HCT116 (cell line): Measurements from ENCODE around the gene RRBP1. TPM values are rescaled to one million over a fixed set of nuclear protein-coding genes. Genes with fewer than 3 reads are reported as not detected.

Experiments used
- ATAC-seq: fragments of 200-7000 bp; cut with Tn5 transposase; 2 replicates; pipeline ENCODE4 v1.9.1; 2020; ENCODE audit warnings: mild to moderate bottlenecking, moderate library complexity
- BruUV-seq: library from RNA; stranded (reverse); fragments of 400-500 nt; replicated peaks from 2 replicates; lab custom pipeline; 2021; lab: Mats Ljungman, UMichigan
- CTCF ChIA-PET: fragments of 300-600 bp; sonication (Branson Sonifier 250); formaldehyde crosslinking; loops from one replicate; lab custom pipeline; 2021; ENCODE audit warnings: antibody characterized with exemption; lab: Charles Lee
- POLR2A ChIA-PET: fragments of 300-600, 350-600 bp; sonication (Branson Sonifier 250); formaldehyde crosslinking; loops from one replicate; lab custom pipeline; 2021; ENCODE audit warnings: antibody characterized with exemption; lab: Charles Lee
- RAD21 ChIA-PET, 2 experiments: fragments of 300-600 bp; sonication (Branson Sonifier 250); formaldehyde crosslinking; loops; one replicate each; lab custom pipeline; 2023; ENCODE audit warnings: low total read pairs in 2 of 2; ENCODE audit not compliant: uncharacterized antibody in 2 of 2, unreplicated experiment in 2 of 2, low non-redundant PET in 1 of 2; lab: Charles Lee
- DNase-seq: peaks from one replicate; pipeline ENCODE4 v3.0.0-alpha.2; 2010; ENCODE audit warnings: low read depth, low spot score
- H2AFZ ChIP-seq: fragments of 200-600 bp; shearing (Covaris generic), sonication (generic); 2 replicates; pipeline ENCODE4 v1.6.1; 2017; ENCODE audit warnings: low read depth, mixed run types, mixed read lengths, antibody characterized with exemption, low read length; ENCODE audit not compliant: poor library complexity, severe bottlenecking
- H3K27ac ChIP-seq: 2 replicates; pipeline ENCODE4 v1.5.1; 2012; ENCODE audit warnings: low read depth, low read length
- H3K27me3 ChIP-seq: fragments of 200-600 bp; sonication (generic); 2 replicates; pipeline ENCODE4 v1.6.1; 2016; ENCODE audit warnings: mixed run types, low read length, mixed read lengths; ENCODE audit not compliant: insufficient read depth
- H3K36me3 ChIP-seq, 2 experiments: fragments of 200-500 bp in 1 of 2; fragments of 200-600 bp in 1 of 2; sonication (Bioruptor generic) in 1 of 2; sonication (generic) in 1 of 2; 2 replicates each; pipeline versions ENCODE4 v1.5.1 to v1.6.1; 2014 to 2016; ENCODE audit warnings: low read length in 2 of 2, inconsistent platforms in 1 of 2, mixed read lengths in 1 of 2, mixed run types in 1 of 2; ENCODE audit not compliant: insufficient read depth in 2 of 2, control insufficient read depth in 1 of 2
- H3K4me1 ChIP-seq, 2 experiments: fragments of 200-600 bp in 1 of 2; sonication (generic) in 1 of 2; 2 replicates each; pipeline versions ENCODE4 v1.5.1 to v1.6.1; 2012 to 2017; ENCODE audit warnings: low read length in 2 of 2, inconsistent platforms in 1 of 2, mild to moderate bottlenecking in 1 of 2, mixed read lengths in 1 of 2, mixed run types in 1 of 2, moderate library complexity in 1 of 2; ENCODE audit not compliant: insufficient read depth in 2 of 2, control insufficient read depth in 1 of 2
- H3K4me2 ChIP-seq: fragments of 200-600 bp; sonication (generic); 2 replicates; pipeline ENCODE4 v1.6.1; 2017; ENCODE audit warnings: mixed run types, low read length, mixed read lengths
- H3K4me3 ChIP-seq, 2 experiments: fragments of 200-600 bp in 1 of 2; sonication (generic) in 1 of 2; replicated peaks in 1 of 2; 2 replicates each; pipeline ENCODE4 v1.5.1; 2011 to 2016; ENCODE audit warnings: low read length in 2 of 2, control low read depth in 1 of 2, low read depth in 1 of 2, mild to moderate bottlenecking in 1 of 2, mixed read lengths in 1 of 2, mixed run types in 1 of 2
- H3K79me2 ChIP-seq: fragments of 200-600 bp; sonication (generic); 2 replicates; pipeline ENCODE4 v1.6.1; 2017; ENCODE audit warnings: mild to moderate bottlenecking, mixed run types, low read length, moderate library complexity, mixed read lengths; ENCODE audit not compliant: insufficient read depth
- H3K9ac ChIP-seq: fragments of 200-600 bp; sonication (generic); 2 replicates; pipeline ENCODE4 v1.6.1; 2016; ENCODE audit warnings: low read length, mixed read lengths
- H3K9me2 ChIP-seq: fragments of 200-600 bp; sonication (generic), shearing (Covaris generic); 2 replicates; pipeline ENCODE4 v1.6.1; 2017; ENCODE audit warnings: mixed run types, mild to moderate bottlenecking, moderate library complexity; ENCODE audit not compliant: insufficient read depth
- H3K9me3 ChIP-seq, 2 experiments: fragments of 200-500 bp in 1 of 2; fragments of 200-600 bp in 1 of 2; sonication (Bioruptor generic) in 1 of 2; sonication (generic) in 1 of 2; 2 replicates each; pipeline ENCODE4 v1.6.1; 2014 to 2017; ENCODE audit warnings: low read length in 2 of 2, mixed read lengths in 2 of 2, inconsistent platforms in 1 of 2, low read depth in 1 of 2, mild to moderate bottlenecking in 1 of 2, mixed run types in 1 of 2, moderate library complexity in 1 of 2; ENCODE audit not compliant: control insufficient read depth in 1 of 2, insufficient read depth in 1 of 2
- H4K20me1 ChIP-seq: fragments of 200-600 bp; sonication (generic), shearing (Covaris generic); 2 replicates; pipeline ENCODE4 v1.6.1; 2017; ENCODE audit warnings: mixed run types, mild to moderate bottlenecking, moderate library complexity; ENCODE audit not compliant: insufficient read depth
- ATF3 ChIP-seq: IDR thresholded peaks from 2 replicates; pipeline ENCODE4 v1.6.1; 2012
- CEBPB ChIP-seq: IDR thresholded peaks from 2 replicates; pipeline ENCODE4 v1.6.1; 2012; ENCODE audit warnings: low read depth
- CTCF ChIP-seq, 3 experiments: fragments of 200-600 bp in 1 of 3; sonication (generic) in 1 of 3; IDR thresholded peaks in 2 of 3; conservative IDR thresholded peaks in 1 of 3; 2 replicates each; pipeline ENCODE4 v1.5.1; 2012 to 2017; ENCODE audit warnings: low read depth in 2 of 3, low read length in 2 of 3, antibody characterized with exemption in 1 of 3, borderline replicate concordance in 1 of 3, control low read depth in 1 of 3, mild to moderate bottlenecking in 1 of 3, mixed read lengths in 1 of 3, mixed run types in 1 of 3, moderate library complexity in 1 of 3; ENCODE audit not compliant: insufficient read depth in 1 of 3
- ELF1 ChIP-seq: IDR thresholded peaks from 2 replicates; pipeline ENCODE4 v1.6.1; 2012; ENCODE audit warnings: low read depth, borderline replicate concordance
- EZH2 ChIP-seq: fragments of 200-600 bp; sonication (generic); IDR thresholded peaks from 2 replicates; pipeline ENCODE4 v1.6.1; 2017; ENCODE audit warnings: antibody characterized with exemption, mixed run types
- EZH2phosphoT487 ChIP-seq: fragments of 200-600 bp; IDR thresholded peaks from 2 replicates; pipeline ENCODE4 v1.6.1; 2018; ENCODE audit warnings: antibody characterized with exemption, borderline replicate concordance
- FOSL1 ChIP-seq: IDR thresholded peaks from 2 replicates; pipeline ENCODE4 v1.6.1; 2012; ENCODE audit warnings: low read depth
- JUND ChIP-seq: IDR thresholded peaks from 2 replicates; pipeline ENCODE4 v1.6.1; 2012
- POLR2A ChIP-seq: IDR thresholded peaks from 2 replicates; pipeline ENCODE4 v1.7.0; 2011; ENCODE audit warnings: borderline replicate concordance; ENCODE audit not compliant: insufficient read depth, insufficient read length; ENCODE audit errors: extremely low read depth
- RAD21 ChIP-seq: IDR thresholded peaks from 2 replicates; pipeline ENCODE4 v1.6.1; 2012; ENCODE audit warnings: low read depth, mild to moderate bottlenecking
- SIN3A ChIP-seq: IDR thresholded peaks from 2 replicates; pipeline ENCODE4 v1.6.1; 2012; ENCODE audit warnings: low read depth
- SP1 ChIP-seq: IDR thresholded peaks from 2 replicates; pipeline ENCODE4 v1.6.1; 2012; ENCODE audit warnings: low read depth
- SRF ChIP-seq: IDR thresholded peaks from 2 replicates; pipeline ENCODE4 v1.6.1; 2012; ENCODE audit warnings: low read depth
- YY1 ChIP-seq: IDR thresholded peaks from 2 replicates; pipeline ENCODE4 v1.6.1; 2011; ENCODE audit warnings: low read length, low read depth, moderate library complexity, mild to moderate bottlenecking; ENCODE audit not compliant: insufficient replicate concordance; ENCODE audit errors: extremely low read depth
- ZBTB33 ChIP-seq: IDR thresholded peaks from 2 replicates; pipeline ENCODE4 v1.6.1; 2011; ENCODE audit warnings: mild to moderate bottlenecking, low read length, moderate library complexity; ENCODE audit not compliant: insufficient replicate concordance; ENCODE audit errors: extremely low read depth
- ZNF274 ChIP-seq: fragments of 200-500 bp; sonication (Bioruptor generic); IDR thresholded peaks from 2 replicates; pipeline ENCODE4 v1.6.1; 2014; ENCODE audit warnings: mild to moderate bottlenecking, low read depth, low read length, inconsistent platforms
- intact Hi-C: fragments of 100-400 bp; cut with micrococcal nuclease; formaldehyde crosslinking; loops from 2 replicates; pipeline ENCODE4 v1.10.0; 2022
- total RNA-seq: library from RNA; stranded (reverse); gene quantifications from one replicate; pipeline ENCODE4 v1.2.1, GENCODE V29; 2021; ENCODE audit not compliant: unreplicated experiment

Gene RRBP1
- total RNA-seq, 1 experiment from 2014 or later = 123 TPM

- no peaks in the 10 kb centered on the region for H3K79me2 ChIP-seq
- RAD21 ChIA-PET = no interaction called here
- TSS peak; percentile 82 for BruUV-seq
- H3K9ac ChIP-seq = no peak overlapping the region
- H3K4me3 ChIP-seq = no peak overlapping the region
- no peaks in the 10 kb centered on the region for H4K20me1 ChIP-seq
- no peaks in the 10 kb centered on the region for H3K9me2 ChIP-seq
- intact Hi-C loops = no loop called here
- POLR2A ChIA-PET = no interaction called here
- no peak for DNase-seq
- no peaks in the 10 kb centered on the region for H3K4me1 ChIP-seq
- peaks cover 10 to 15% of the 10 kb centered on the region in 2 experiments; a peak in 3 of 4 replicates for H3K36me3 ChIP-seq
- H3K4me2 ChIP-seq = no peak overlapping the region
- H3K27ac ChIP-seq = no peak overlapping the region
- H2AFZ ChIP-seq = no peak overlapping the region
- no peaks in the 10 kb centered on the region for H3K27me3 ChIP-seq
- ATAC-seq = no peak
- no peaks in the 10 kb centered on the region for H3K9me3 ChIP-seq
- TF ChIP-seq SP1 = no peak
- no peak for TF ChIP-seq ATF3
- no peak for TF ChIP-seq SIN3A
- no peak for TF ChIP-seq JUND
- no peak for TF ChIP-seq ZNF274
- TF ChIP-seq ELF1 = no peak
- TF ChIP-seq SRF = no peak
- TF ChIP-seq CEBPB = no peak
- TF ChIP-seq CTCF (IDR thresholded peaks at IDR 0.05 in 2 of 3, conservative IDR thresholded peaks at IDR 0.05 in 1 of 3; ENCODE audit: borderline replicate concordance in 1 of 3, insufficient read depth in 1 of 3, low read depth in 2 of 3, low read length in 2 of 3) = no peak
- no peak for TF ChIP-seq POLR2A
- TF ChIP-seq FOSL1 = no peak
- TF ChIP-seq RAD21 = no peak
- no peak for TF ChIP-seq YY1
- no peak for TF ChIP-seq EZH2
- no peak for TF ChIP-seq EZH2phosphoT487
- TF ChIP-seq ZBTB33 = no peak
- CTCF ChIA-PET = no interaction called here
Measured at GRCh38 chr20:17613328-17614175, 68.5 kb downstream of the RRBP1 start.
